ENCODE results near the gene RNU2-63P.
A peak's percentile ranks its signal among the peaks of the same experiment; 100 is the strongest.
"Not testable (repeated sequence)": the region's sequence is repeated elsewhere in the genome, so short reads cannot be mapped to it uniquely, and the experiment has no call there.

The RNU2-63P gene

DNA sequence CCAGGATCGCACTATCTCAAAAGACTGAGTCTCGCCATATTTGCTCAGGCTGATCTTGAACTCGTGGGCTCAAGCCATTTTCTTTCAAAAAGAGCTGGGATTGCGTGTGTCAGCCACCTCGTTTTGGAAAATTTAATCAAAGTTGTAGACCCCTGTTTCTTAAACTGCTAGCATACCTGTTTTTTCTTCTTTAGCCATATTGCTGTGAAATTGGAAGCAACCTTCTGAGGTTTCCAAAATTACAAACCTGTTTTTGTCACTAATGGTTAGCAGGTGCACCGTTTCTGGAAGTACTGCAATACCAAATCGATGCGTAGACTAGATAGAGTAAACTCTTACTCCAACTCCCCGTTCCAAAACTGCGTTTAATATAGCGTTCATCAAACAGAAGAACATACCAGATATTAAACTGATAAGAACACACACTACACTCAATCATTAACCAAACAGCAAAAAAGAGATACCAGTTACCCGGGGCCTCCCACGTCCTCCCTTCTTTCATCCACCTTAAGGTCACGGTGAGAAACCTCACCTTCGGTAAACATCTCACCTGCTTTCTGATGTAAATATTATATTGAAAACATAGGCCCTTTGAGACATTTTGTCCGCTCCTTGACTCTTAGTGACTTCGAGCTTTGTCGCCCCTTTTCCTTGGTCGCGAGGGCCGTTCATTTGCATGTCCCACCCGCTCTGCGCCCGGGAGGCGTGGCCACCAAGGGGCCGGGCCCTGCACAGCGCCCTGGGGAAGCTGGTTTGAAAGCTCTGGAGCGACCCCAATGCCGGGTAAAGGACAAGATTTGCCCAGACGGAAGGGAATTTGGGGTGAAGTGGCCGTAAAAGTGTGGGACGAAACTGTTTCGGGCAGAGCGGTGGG lies at the start of gene RNU2-63P:
Gene RNU2-63P, minus strand, starts transcription at position 462 of the 874 bp plus-strand sequence.
- DNase-seq = peak; percentile 69 to 77

DNA sequence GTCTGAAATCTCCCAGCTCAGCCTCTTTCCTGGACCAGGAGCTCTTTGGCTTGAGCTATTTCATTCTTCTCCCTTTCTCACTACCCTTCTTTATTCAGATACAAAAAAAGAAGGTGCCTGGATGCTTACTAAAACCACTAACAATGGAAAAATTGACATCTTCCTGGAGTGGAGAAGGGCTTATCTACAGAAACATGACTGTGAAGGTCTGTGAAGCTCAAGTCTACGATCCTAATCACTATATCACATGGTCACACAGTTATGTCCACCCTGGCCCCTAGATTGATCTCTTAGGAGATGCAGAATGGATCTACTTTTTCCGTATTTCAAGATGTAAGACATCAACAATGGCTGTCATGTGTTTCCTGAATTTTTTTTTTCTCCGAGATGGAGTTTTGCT lies 44.9 kb upstream of the RNU2-63P start:
- no peak for DNase-seq

DNA sequence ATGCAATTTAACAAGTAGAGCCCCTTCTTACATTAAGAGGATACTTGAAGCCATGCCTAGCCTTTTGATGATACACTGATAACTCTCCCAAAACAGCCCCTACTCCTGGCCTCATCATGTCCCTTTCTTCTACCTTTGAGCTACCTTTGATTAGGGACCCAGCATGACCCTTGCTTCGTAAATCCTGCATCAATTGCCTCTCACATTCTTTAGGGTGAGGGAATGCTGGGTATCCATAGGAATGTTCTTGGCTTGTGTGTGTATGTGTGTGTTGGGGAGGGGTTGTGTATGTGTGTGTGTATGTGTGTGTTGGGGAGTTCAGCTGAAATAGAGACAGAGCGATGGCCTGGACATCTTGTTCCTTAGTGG lies 44.5 kb upstream of the RNU2-63P start:
- DNase-seq = no peak

DNA sequence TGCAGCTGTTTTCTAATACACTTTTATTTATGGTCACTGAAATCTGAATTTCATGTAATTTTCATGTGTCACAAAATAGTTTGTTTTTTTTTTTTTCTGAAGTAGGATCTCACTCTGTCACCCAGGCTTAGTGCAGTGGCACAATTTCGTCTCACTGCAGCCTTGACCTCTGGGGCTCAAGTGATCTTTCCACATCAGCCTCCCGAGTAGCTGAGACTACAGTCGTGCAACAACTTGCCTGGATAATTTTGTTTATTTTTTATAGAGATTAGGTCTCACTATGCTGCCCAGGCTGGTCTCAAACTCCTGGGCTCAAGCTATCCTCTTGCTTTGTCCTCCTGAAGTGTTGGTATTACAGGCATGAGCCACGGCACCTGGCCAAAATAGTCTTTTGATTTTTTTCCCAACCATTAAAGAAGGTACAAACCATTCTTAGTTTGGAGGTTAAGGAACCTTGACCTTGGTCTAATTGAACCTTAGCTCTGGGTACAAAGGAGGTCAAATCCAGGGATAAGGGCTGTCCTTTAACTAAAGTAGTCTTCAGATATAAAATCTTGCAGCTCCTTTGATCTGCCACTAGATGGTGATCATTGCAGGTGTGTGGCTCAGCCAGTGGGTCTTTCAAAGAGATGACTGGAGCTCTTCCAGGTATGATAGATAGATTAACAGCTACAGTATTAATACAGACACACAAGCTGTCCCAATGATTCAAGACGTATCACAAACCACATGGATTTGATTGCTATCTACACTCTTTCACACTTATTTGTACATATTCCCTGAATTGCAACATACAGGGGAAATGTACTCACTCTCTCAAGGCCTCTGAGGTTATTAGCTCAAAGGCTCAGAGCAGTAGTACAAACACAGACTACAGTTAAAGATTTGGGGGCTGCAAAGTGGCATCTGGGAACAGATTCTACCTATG lies 43.9 kb upstream of the RNU2-63P start:
- peak; percentile 49 to 70 for DNase-seq

DNA sequence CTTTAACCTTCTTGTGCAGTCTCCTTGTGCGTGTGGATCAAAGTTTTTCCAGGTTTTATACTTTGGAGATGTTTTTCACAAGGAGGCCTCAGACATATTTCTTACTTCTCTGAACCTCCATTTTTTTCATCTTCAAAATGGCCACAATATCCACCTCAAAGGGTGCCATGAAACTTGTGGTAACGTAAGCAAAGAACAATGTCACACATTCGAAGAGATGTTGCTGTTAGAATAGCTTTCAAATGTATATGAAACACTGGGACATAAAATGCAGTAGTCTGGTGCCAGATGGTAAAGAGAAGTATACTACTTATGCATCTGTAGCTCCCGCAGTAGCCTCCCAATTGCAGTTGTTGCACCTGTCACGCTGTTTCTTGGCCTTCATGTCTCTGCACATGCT lies 41.8 kb upstream of the RNU2-63P start:
- DNase-seq = no peak

DNA sequence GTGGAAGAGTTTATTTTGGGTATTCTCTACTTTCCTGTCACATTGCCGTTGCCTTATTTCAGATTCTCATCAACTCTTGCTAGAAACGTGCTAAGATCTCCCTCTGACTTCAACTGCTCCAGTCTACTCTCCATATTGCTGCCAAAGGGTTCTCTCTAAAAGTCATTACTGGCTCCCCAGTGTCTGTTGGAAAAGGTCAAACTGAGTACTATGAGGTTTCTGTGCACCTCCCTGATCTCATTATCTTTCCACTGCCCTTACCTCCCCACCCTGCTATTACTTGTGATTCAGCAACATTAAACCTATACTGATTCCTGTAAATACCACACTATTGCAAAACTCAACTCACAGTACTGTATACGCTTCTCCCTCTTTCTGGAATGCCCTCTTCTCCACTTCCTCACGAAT lies 41.1 kb upstream of the RNU2-63P start:
- no peak for DNase-seq

DNA sequence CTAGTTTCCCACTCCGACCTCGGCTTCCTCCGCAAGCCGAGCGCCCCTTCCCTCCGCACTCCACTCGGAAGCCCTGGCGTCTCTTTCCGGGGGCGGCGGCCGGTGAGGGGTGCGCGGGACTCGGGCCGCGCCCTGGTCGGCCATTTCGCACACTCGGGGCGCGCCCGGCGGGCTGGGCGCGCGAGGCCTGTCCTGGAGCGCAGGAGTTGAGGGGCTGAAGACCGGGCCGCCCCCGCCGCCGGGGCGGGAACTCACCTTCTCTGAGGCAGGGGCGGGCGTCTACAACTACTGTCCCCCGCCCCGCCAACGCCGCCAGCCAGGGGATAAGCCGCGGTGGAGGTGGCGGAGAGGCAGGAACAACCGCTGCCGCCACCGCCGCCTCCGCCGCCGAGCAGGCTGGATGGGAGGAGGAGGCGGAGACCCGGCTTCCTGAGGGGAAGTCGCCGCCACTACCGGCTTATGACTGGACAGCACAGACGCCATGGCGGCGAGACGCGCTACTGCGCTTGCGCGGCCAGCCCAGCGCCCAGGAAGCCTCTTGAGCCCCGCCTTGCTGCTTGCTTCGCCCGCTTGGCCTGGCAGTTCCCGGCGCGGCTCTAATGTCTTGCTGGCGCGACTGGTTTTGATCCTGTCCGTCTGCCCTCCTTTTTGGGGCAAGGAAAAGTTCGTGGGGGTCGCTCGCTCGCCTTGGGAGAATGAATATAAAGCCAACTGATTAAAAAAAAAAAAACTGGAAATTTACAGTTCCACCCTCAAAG lies 39.2 kb upstream of the RNU2-63P start, which contains the start of gene KRCC1:
Gene KRCC1, minus strand, starts transcription at position 413 of the 758 bp plus-strand sequence. CDS start 27,220 bp downstream, outside the sequence.
- DNase-seq = peak; percentile 92 to 96

DNA sequence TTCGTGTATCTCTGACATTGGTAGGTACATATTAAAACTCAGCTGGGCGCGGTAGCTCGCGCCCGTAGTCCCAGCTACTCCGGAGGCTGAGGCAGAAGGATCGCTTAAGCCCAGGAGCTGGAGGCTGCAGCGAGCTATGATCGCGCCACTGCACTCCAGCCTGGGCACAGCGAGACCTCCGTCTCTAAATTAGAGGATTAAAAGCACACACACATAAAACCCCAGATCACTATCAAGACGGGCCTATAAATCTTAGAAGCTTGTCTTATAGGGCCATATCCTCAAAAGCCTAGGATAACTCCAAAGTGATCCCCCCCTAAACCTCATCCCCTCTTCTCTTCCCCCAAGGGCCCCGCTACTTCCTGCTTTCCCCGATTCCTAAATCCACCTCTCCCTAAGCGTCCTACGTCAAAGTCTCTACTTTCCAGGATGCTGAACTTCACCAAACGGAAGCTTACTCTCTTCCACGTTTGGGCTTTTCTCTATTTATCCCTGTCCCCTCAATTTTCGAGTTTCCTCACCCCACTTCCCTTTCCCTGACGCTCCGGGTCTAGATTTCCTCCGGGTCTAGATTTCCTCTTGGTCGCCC lies 38.5 kb upstream of the RNU2-63P start:
- peak in 1 of 2 experiments; percentile 31 for DNase-seq

DNA sequence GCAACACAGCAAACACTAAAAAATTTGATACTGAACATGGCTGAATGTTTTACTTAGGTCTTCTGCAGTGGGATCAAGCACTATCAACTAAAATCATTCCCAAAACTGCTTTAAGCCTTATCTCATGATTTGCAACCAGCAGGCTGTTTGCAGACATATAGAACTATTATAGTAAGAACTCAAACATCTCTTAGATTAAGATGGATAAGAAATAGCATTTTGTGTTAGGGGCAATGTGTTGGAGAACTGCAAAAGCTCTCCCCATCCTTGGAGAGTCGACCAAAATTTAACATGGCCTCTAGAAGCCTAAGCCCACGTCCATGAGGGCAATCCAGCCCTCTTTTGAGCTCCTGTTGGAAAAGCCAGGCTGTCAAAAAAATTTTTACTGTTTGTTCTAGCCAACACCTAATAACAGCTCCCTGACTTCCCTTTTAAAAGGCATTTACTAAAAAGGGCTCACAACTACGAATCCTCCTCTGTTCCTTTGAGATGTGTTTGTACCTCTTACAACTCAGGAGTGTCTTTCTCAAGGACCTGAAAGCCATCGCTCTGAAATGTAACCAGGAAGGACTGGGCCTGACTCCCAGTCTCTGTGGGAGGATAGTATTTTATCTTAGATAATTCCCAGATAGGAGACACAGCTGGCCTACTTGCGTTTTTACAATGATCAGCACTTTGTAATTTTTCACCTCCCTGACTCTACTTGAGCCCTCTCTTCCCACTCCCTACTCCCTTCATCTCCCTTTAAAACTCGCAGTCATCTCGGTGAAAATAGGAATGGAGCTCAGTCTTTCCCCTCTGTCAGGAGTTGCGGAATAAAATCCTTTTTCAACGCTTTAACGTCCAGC lies 37.8 kb upstream of the RNU2-63P start:
- no peak for DNase-seq

DNA sequence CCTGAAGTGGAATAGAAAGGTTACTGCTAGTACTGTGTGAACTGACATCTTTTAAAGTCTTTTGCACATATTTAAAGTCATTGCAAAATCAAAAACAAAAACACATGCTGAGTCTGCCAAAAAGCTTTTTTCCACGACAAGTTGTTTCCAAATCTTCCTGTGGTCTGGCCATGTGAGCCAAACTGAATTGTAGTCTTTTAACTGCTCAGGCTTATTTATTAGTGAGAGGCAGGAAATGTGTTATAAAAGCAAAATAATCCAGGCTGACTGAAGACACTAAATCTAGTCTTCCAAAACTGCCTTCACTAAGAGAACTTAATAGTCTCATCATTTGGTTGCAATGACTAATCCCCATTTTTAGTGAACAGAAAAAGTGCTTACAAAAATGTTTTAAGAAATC lies 36.9 kb upstream of the RNU2-63P start:
- DNase-seq = no peak

DNA sequence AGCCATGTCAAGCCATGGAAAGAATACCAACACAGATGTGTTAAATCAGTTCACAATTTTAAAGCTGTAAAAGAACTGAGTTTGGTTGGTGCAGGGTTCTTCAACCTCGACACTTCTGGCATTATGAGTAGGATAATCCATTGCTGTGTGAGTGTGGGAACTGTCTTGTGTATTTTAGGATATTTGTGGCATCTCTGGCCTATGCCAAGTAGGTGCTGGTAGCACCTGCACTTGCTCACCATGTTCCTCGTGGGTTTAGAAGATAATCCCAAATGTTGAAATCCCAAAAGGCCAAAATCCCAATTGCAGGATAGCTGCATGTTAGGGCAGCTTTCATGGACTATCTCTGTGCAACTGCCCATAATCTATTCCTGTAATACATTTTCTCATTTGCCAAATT lies 35.4 kb upstream of the RNU2-63P start:
- no peak for DNase-seq

DNA sequence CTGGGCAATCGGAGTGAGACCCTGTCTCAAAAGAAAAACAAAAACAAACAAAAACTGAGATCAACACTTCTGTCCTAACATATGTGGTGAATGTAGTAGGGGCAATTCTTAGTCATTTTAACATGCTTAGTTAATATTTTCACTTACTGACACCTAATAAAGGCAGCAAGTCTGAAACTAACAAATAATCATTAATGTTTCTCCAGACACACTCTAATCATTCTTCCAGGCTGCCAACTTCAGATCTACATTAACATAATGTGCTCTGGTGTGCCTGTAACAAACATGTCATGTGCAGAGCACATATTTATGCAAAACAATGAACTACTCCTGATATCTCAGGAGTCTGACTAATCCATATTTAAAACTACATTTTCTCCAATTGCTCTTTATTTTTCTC lies 33.3 kb upstream of the RNU2-63P start:
- no peak for DNase-seq

DNA sequence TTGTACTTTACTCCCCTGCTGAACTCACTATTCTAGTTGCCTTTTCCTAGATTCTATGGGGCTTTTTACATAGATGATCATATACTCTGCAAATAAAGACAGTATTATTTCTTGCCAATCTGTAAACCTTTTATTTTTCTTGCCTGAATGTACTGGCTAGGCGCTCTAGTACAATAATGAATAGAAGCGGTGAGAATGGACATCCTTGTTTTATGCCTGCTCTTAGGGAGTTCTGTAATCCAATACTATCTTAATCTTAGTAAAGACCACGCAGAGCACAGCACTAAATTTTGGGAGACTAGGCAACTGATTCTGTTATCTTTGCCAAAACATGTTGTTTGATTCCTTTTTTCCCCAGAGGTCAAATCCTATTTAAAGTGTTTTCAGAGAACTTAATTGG lies 32.2 kb upstream of the RNU2-63P start:
- DNase-seq = no peak

DNA sequence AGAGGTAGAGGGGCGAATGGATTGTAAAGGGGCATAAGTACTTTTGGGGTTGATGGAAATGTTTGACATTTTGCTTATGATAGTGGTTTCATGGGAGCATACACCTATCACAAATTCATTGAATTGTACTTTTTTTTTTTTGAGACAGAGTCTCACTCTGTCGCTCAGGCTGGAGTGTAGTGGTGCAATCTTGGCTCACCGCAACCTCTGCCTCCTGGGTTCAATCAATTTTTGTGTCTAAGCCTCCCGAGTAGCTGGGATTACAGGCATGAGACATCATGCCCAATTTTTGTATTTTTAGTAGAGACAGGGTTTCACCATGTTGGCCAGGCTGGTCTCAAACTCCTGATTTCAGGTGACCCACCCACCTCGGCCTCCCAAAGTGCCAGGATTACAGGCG lies 29.2 kb upstream of the RNU2-63P start:
- DNase-seq = not testable (repeated sequence)

DNA sequence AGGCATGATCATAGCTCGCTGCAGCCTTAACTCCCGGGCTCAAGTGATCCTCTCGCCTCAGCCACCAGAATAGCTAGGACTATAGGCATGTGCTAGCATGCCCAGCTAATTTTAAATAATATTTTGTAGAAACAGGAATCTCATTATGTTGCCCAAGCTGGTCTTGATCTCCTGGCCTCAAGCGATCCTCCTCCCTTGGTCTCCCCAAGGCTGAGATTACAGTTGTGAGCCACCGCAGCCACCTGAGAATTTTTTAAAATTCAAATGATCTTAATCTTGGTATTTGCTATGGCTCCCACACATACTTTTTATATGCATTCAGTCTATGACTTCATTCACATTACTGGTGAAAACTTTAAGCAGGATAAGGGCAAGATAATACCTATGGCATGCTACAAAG lies 26.1 kb upstream of the RNU2-63P start:
- no peak for DNase-seq

DNA sequence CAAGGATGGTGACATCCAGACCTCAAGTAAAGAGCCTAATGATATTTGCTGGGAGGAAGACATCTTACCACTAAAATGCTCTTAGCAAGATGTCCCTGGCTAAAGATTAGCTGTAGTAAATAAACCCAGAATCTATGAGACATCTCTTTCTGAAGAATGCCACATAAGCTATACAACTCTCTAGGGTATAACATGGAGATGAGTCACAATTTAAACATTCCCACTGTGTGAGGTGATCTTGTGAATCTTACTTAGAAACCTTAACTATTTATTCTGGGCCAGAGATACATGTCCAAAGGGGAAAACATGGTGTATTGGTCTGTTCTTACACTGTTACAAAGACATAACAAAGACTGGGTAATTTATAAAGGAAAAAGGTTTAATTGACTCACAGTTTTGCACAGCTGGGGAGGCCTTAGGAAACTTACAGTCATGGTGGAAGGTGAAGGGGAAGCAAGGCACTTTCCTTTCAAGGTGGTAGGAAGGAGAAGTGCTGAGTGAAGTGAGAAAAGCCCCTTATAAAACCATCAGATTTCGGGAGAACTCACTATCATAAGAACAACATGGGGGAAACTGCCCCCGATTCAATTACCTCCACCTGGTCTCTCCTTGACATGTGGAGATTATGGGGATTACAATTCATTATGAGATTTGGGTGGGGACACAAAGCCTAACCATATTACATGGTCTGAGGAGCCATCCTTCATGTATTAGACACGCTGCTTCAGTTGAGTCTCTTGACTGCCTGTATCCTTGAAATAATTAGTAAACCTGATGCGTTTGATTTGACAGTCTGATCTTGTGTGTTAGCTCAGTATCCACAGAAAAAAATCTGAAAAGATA lies 22.1 kb upstream of the RNU2-63P start:
- DNase-seq = no peak

DNA sequence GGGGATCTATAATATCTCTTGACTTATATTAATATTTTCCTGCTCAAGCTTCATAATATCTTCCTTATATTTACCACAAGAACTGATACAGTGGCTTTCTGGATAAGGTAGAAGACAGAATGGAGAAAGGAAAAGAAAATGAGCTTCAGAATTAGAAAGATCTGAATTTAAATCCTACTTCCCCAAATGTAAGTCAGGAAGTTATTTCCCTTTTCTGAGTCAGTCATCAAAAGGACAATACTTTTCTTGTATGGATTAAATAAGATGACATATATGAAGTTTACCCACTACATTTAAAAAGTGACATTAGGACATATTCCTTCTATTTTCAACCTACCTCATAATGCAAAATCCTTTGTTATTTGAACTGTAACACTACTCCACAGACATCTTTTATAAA lies 20.3 kb upstream of the RNU2-63P start:
- no peak for DNase-seq

DNA sequence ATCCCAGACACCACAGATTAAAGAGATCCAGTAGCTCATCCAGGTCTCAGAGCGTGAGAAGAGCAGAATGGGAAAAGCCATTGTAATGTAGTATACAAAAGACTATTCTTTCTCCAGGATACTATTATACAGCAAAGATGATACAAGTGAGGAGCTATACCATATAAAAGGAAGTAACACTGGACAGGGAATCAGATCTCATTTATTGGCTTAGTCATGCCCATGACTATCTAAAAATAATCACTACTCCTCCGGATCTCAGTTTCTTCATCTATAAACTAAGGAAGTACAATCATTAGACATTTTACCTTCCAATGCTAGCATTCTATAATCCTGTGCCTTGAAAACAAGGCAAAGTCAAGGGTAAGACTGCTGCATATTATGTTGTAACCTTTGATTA lies 19.8 kb upstream of the RNU2-63P start:
- DNase-seq = no peak

DNA sequence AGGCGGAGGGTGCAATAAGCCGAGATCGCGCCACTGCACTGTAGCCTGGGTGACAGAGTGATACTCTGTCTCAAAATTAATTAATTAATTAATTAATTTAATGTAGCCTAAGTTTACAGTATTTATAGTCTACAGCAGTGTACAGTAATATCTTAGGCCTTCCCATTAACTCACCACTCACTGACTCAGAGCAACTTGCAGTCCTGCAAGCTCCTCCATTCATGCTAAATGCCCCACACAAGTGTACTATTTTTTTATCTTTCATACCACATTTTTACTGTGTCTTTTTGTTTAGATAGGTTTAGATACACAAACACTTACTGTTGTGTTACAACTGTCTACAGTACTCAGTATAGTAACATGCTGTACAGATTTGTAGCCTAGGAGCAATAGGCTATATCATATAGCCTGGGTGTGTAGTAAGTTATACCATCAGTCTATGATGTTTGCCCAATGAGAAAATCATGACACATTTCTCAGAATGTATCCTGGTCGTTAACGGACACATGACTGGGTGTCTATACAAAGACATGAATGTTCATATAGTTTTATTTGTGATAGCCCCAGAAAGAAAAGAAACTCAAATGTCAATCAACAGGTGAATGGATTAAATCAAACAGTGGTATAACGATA lies 15.8 kb upstream of the RNU2-63P start:
- no peak for DNase-seq

DNA sequence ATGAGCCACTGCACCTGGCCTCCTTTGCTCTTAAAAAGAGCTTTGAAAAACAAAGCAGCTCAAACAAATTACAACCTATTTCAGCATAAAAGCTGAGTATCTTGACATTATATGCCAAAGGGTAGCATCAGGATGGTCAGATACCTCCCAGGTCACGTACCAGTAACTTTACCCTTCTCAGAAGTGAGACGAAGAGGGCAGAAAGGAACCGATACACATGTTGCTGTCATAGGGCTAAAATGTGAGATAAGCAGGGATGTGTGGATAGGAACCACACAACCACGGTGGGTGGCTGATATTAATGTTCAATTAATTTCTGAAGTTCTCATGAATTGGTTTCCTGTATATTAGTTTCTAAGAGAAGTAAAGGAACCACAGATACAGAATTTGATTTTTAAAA lies 12.6 kb upstream of the RNU2-63P start:
- no peak for DNase-seq

Data from NCI-H2081 (cell line).